ENCODE results near the gene CHI3L2. TPM values are rescaled to one million over a fixed set of nuclear protein-coding genes. Genes with fewer than 3 reads are reported as not detected.

The CHI3L2 gene, protein sequence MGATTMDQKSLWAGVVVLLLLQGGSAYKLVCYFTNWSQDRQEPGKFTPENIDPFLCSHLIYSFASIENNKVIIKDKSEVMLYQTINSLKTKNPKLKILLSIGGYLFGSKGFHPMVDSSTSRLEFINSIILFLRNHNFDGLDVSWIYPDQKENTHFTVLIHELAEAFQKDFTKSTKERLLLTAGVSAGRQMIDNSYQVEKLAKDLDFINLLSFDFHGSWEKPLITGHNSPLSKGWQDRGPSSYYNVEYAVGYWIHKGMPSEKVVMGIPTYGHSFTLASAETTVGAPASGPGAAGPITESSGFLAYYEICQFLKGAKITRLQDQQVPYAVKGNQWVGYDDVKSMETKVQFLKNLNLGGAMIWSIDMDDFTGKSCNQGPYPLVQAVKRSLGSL
- 2.3 and 3.9 TPM in 2 replicates for total RNA-seq

DNA sequence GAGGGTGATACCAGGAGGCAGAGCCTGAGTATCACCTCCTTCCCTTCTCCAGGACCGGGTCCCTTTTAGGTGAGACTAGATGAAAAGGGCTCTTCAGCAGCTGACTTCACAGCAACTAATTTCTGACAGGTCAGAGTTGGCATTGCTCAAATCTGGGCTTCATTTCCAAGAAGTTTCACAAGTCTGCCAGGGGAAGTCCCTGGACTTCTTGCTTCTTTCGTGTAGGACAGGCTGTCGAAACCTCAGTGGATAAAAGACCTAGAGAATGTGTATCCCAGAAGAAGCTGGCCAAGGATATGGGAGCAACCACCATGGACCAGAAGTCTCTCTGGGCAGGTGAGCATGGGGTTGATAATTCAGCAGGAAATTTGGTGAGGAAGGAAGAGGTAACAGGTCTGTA is at the start of gene CHI3L2:
Gene CHI3L2, plus strand, starts transcription at position 280 of the 400 bp plus-strand sequence. Its CDS starts 17 bp downstream, at position 297.
- Mint-ChIP-seq H3K4me1 (peaks cover 72% of the 10 kb centered on the region), H3K36me3 (ENCODE audit: low read depth) (peaks cover 4% of the 10 kb centered on the region), H3K27ac (peak within 1 kb of the TSS; percentile 87), H3K4me3 (peak within 1 kb of the TSS; percentile 36), H3K27me3 (no peaks in the 10 kb centered on the region), H3K9me3 (no peaks in the 10 kb centered on the region)
- DNase-seq = no peak
- intact Hi-C loops (cut with micrococcal nuclease) = no loop called here

DNA sequence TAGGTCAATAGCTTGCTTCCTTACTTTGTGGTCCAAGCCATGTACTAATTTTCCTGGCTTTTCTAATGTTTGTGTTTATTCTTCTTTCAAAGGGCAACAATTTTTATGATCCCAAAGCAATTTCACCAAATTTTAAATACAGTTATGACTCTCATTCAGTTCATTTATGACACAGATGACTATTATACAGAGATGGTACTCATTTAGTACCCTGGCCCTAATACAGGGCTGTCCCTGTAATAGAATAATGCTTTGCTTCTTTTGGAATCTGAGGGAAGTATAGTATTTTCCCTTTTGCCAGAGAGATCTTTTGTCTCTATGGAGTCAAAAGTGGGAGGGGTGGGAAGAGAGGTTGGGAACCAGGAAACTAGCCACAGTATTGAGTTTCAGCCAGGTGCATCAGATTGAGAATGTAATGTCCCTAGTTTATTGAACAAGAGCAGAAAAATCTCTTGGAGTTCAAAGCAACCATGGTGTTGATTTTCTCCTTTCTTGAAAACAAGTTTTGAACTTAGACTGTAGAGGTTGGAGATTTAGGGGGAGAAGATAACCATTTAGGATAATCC is 47.5 kb upstream of the CHI3L2 start:
- no peak overlapping the region for H3K4me3 Mint-ChIP-seq
- H3K4me1 Mint-ChIP-seq = peaks cover 15% of the 10 kb centered on the region
- intact Hi-C loops (cut with micrococcal nuclease) = no loop called here
- no peak for DNase-seq
- no peaks in the 10 kb centered on the region for H3K27me3 Mint-ChIP-seq
- no peak overlapping the region for H3K27ac Mint-ChIP-seq
- H3K36me3 Mint-ChIP-seq (ENCODE audit: low read depth) = peaks cover 67% of the 10 kb centered on the region
- H3K9me3 Mint-ChIP-seq = no peaks in the 10 kb centered on the region

DNA sequence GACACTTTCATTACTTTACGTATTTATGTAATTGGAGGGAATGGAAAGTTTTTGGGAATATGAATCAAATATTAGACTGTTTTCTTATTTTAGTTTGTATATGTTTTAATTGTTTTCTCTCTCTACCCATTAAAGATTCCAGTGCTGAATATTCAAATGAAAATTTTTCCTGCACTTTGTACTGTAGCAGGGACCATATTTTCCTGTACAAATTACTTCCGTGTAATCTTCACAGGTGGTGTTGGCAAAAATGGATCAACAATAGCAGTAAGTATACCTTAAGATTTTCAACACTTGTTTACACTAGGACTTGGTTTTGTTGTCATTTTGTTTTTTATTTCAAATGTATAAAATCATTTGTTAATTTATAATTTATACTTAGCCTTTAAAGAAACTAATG is 45.5 kb upstream of the CHI3L2 start:
- no peak for DNase-seq
- peaks cover 24% of the 10 kb centered on the region for H3K4me1 Mint-ChIP-seq
- no peak overlapping the region for H3K27ac Mint-ChIP-seq
- H3K36me3 Mint-ChIP-seq (ENCODE audit: low read depth) = peaks cover 72% of the 10 kb centered on the region
- intact Hi-C loops (cut with micrococcal nuclease) = no loop called here
- H3K4me3 Mint-ChIP-seq = no peak overlapping the region
- H3K9me3 Mint-ChIP-seq = no peaks in the 10 kb centered on the region
- H3K27me3 Mint-ChIP-seq = no peaks in the 10 kb centered on the region

DNA sequence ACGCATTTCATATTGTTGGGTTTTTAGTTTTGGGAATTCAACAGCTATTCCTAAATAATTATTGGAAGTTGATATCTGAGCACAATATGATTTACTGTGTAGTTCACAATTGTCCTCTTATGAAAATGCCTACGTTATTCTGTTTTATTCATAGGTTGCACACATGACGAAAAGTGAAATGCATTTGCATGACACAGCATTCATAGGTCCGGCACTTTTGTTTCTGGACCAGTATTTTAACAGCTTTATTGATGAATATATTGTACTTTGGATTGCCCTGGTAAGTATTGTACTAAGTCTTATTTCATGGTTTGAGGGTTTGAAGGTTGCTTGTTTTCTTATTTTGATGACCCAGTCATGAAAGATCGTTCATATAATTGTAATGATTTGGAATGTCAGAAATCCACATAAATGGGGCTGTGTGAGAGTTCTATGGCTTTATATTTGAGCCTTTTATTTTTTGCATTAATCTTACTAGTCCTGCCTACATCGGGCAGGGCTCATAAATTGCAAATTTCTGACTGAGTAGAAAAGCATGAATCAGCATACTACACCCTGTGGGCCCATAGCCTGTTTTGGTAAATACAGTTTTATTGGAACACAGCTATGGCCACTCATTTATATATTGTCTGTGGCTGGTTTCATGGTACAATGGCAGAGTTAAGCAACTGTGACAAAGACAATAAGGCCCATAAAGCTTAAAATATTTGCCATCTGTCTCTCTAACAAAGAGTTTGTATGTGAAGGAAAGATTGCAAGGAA is 44.0 kb upstream of the CHI3L2 start:
- DNase-seq = no peak
- peaks cover 80% of the 10 kb centered on the region for H3K36me3 Mint-ChIP-seq (ENCODE audit: low read depth)
- no peak overlapping the region for H3K27ac Mint-ChIP-seq
- peaks cover 31% of the 10 kb centered on the region for H3K4me1 Mint-ChIP-seq
- no peaks in the 10 kb centered on the region for H3K27me3 Mint-ChIP-seq
- no peak overlapping the region for H3K4me3 Mint-ChIP-seq
- intact Hi-C loops (cut with micrococcal nuclease) = no loop called here
- no peaks in the 10 kb centered on the region for H3K9me3 Mint-ChIP-seq

DNA sequence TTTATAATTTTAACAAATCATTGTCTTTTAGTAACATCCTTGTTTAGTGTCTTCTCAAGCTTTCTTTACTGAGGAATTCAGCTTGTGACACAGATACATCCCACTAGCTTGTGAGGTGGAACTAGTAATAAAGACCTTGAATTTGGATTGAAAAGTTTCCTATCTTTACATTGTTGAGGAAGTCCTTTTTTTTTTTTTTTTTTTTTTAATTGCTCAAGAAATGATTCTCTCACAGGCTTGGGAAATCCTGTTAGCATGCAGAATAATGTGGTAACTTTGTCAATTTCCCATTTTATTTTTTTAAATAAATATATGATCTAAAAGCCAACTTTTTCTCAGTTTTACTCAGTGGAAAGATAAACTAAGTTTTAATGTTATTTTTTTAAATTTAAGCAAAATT is 42.9 kb upstream of the CHI3L2 start:
- peaks cover 82% of the 10 kb centered on the region for H3K36me3 Mint-ChIP-seq (ENCODE audit: low read depth)
- H3K4me1 Mint-ChIP-seq = peaks cover 37% of the 10 kb centered on the region
- H3K9me3 Mint-ChIP-seq = no peaks in the 10 kb centered on the region
- intact Hi-C loops (cut with micrococcal nuclease) = loop anchor here (5.0 kb wide), 1 partner anchor 38 kb away; no protein-coding TSS in a partner anchor
- H3K27me3 Mint-ChIP-seq = no peaks in the 10 kb centered on the region
- H3K4me3 Mint-ChIP-seq = no peak overlapping the region
- H3K27ac Mint-ChIP-seq = no peak overlapping the region
- no peak for DNase-seq

DNA sequence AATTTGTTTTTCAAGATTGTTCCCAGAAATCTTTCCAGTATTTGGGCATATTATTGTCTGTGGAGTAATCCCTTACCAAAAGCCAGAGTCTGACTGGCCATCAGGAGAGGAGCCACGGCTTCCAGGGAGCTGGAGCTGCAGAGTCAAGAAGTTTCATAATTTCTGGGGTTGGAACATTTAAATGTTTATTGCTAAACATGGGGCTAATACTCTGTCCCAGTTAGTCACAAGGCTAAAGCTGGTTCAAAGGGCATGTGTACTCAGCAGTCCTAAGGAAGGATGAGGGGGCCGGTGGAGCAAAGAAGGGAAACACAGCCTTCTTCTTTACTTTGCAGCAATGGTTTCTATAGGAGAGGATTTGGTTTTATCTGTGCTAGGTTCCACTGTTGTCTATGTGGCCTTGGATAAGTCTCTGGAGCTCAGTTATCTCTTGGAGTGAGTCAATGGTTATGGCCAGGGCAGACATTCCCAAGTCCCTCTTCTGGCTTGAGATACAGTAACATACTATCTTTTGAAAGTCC is 36.5 kb upstream of the CHI3L2 start:
- Mint-ChIP-seq H3K27me3 (no peaks in the 10 kb centered on the region), H3K4me3 (peak overlapping the region; percentile 15), H3K27ac (peak overlapping the region; percentile 43), H3K9me3 (no peaks in the 10 kb centered on the region), H3K4me1 (peaks cover 79% of the 10 kb centered on the region), H3K36me3 (ENCODE audit: low read depth) (peaks cover 99% of the 10 kb centered on the region)
- intact Hi-C loops (cut with micrococcal nuclease) = loop anchor here (2.0 kb wide), 1 partner anchor 18 kb away; no protein-coding TSS in a partner anchor
- no peak for DNase-seq

DNA sequence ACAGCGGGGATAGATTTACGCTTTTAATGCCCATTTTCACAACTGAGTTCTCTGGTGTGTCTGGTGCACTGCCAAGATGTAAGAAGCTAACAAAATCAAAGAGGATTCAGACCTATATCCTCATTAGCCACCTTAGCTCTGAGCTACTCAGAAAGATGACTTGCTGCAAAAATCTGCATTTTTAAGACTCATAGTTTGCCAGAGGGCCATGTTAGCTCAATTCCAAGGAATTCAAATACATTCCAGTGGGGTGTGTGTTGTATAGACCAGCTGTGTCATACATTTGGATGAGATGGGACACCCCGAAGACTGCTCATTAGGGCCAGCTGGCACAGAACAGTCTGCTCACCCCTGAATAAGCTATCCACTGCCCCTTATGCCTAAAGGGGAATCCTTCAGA is 36.0 kb upstream of the CHI3L2 start:
- no peak for DNase-seq
- peaks cover 84% of the 10 kb centered on the region for H3K4me1 Mint-ChIP-seq
- H3K27ac Mint-ChIP-seq = peak overlapping the region; percentile 86
- intact Hi-C loops (cut with micrococcal nuclease) = loop anchor here (2.0 kb wide), 1 partner anchor 19 kb away; no protein-coding TSS in a partner anchor
- peaks cover 99% of the 10 kb centered on the region for H3K36me3 Mint-ChIP-seq (ENCODE audit: low read depth)
- H3K9me3 Mint-ChIP-seq = no peaks in the 10 kb centered on the region
- no peak overlapping the region for H3K4me3 Mint-ChIP-seq
- no peaks in the 10 kb centered on the region for H3K27me3 Mint-ChIP-seq

DNA sequence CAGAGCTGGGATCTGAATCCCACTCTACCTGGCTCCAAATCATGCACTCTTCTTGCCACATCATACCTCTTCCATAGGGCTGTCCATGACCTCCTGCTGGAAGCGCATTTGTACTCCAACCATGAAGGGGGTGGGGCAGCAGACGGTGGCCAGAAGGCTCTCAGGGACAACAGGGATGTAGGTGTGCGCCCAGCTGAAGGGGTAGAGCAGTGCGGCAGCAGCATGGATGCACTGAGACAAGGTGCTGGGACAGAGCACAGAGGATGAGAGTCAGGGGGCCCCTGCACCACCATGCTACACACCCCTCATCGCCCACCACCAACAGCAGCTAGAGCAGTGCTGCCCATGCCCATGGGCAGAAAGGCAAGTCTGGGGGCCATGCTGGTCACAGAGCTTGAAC is 35.4 kb upstream of the CHI3L2 start:
- peak overlapping the region; percentile 86 for H3K27ac Mint-ChIP-seq
- H3K4me1 Mint-ChIP-seq = peaks cover 86% of the 10 kb centered on the region
- DNase-seq = no peak
- H3K27me3 Mint-ChIP-seq = no peaks in the 10 kb centered on the region
- H3K36me3 Mint-ChIP-seq (ENCODE audit: low read depth) = peaks cover 99% of the 10 kb centered on the region
- intact Hi-C loops (cut with micrococcal nuclease) = no loop called here
- no peaks in the 10 kb centered on the region for H3K9me3 Mint-ChIP-seq
- H3K4me3 Mint-ChIP-seq = peak overlapping the region; percentile 98

DNA sequence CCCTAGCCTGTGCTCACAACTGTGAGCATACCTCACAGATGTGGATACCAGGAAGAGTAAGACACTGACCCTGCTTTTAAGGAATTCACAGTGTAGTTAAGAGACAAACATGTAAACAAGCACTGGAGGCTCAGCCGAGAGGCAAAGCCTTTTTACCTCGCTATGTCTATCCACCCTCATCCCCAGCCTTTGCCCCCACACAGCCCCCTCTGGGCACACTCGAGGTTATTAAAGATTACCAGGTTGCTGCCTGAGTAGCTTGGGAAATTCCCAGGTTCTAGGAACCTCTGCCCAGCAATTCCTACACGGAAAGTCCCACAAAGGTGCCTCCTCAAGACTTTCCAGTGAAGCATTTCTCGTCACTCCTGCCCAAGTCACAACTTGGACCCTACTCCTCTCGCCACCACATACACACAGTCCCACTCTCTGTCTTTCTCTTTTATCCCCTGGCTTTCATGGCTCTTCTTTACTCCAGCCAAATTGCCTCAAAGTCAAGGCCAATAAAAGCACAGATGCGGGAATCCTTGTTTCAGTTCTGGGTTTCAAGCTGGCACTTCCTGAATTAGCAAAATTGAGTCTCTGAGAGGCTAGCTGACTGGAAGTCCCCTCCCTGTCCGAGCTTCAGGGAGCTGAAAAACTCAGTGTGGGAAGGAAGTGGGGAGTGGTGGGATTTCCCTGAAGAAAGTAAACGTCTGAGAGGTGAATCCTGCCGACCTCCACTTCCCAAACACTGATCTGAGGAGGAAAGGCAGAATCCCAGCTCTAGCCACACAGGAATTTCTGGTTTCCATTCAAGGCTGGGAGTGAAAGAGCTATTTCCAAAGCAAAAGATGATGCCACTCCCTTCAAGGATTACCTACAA is 34.6 kb upstream of the CHI3L2 start:
- H3K9me3 Mint-ChIP-seq = no peaks in the 10 kb centered on the region
- H3K4me1 Mint-ChIP-seq = peaks cover 90% of the 10 kb centered on the region
- peaks cover 100% of the 10 kb centered on the region for H3K36me3 Mint-ChIP-seq (ENCODE audit: low read depth)
- peak overlapping the region; percentile 86 for H3K27ac Mint-ChIP-seq
- H3K27me3 Mint-ChIP-seq = no peaks in the 10 kb centered on the region
- intact Hi-C loops (cut with micrococcal nuclease) = no loop called here
- DNase-seq = no peak
- peak overlapping the region; percentile 98 for H3K4me3 Mint-ChIP-seq

DNA sequence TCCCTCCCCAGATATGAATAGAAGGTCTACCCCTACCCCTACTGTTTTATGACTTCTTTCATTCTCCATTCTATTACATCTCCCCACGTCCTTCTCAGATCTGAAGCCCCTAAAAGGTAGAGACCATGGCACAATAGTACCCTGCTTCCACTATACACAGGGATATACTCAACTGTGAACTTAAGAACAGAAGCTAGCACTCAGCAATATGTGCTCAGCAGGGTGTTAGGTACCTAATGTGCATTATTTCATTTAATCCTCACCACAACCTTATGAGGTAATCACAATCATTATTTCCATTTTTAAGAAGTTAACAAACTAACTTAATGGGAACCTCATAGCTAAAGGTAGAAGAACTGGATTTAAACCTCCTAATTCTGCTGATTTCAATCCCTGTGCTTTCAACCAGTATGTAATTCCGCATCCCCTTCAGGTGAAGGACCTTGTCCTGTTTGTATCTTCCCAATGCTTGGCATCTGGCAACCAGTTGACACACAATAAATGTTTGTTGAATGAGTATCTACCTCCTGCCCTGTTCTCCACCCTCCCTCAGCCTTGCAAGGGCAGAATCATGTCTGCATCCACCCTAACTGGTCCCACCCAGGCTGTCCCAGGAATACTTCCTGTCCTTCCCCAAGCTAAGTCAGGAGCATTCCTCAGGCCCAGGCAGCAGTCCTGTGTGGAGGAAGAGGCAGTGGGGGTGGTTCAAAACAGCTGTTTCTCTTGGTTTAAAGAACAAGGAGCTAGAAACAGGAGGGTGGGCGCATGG is 33.6 kb upstream of the CHI3L2 start:
- Mint-ChIP-seq H3K4me1 (peaks cover 81% of the 10 kb centered on the region), H3K27ac (peak overlapping the region; percentile 86), H3K4me3 (peak overlapping the region; percentile 98), H3K36me3 (ENCODE audit: low read depth) (peaks cover 100% of the 10 kb centered on the region), H3K27me3 (no peaks in the 10 kb centered on the region), H3K9me3 (no peaks in the 10 kb centered on the region)
- intact Hi-C loops (cut with micrococcal nuclease) = no loop called here
- no peak for DNase-seq

DNA sequence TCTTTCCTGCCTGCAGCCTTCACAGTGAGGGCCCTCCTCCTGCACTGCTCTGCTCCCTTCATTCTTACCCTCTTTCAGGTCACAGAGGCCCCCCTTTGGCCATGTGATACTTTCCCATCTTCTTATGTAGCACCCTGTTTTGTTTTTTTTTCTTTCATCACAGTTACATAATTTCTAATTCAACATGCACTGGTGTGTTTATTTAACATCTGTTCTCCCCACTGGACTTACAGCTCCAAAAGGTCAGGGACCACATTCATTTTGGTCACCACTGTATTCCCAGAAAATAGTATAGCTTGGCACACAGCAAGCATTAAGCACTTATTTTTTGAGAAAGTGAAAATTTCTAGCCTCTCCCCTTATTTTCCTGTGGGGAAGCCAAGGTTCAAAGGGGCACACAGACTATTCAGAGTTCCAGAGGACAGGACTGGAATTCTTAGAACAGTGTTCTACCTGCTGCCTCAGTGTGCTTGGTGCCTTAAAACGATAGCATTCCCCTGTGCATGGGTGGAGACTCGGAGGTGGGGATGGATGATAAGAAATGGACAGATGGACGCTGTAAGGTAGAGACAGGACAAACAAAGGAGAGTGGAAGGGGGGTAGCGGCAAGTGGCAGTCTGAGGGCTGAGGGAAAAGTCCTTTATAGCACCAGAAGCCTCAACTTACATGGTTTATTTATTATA is 32.4 kb upstream of the CHI3L2 start:
- peak overlapping the region; percentile 65 for H3K27ac Mint-ChIP-seq
- DNase-seq = no peak
- H3K36me3 Mint-ChIP-seq (ENCODE audit: low read depth) = peaks cover 96% of the 10 kb centered on the region
- H3K9me3 Mint-ChIP-seq = no peaks in the 10 kb centered on the region
- intact Hi-C loops (cut with micrococcal nuclease) = loop anchor here (5.0 kb wide), 1 partner anchor 252 kb away; the partner anchor contains the start of genes ATP5PB and WDR77
- H3K4me3 Mint-ChIP-seq = peak overlapping the region; percentile 98
- no peaks in the 10 kb centered on the region for H3K27me3 Mint-ChIP-seq
- H3K4me1 Mint-ChIP-seq = peaks cover 73% of the 10 kb centered on the region

DNA sequence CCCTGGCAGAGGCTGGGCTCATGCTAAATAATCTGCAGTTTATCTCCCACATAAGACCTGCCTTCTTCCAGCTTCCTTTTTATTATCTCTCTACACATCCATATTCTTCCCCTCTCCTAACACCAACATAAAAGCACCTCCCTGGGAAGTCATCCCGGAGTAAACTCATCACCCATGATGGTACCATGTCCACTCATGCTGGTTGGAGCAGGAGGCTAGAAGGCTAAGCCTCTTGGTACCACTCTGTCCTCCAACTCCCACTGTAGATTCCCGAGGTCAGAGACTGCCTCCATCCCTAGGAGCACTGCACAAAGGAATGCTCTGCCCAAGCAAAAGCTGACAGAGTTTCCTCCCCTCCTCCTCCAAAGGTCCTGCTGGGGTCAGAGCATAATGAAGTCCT is 31.3 kb upstream of the CHI3L2 start:
- Mint-ChIP-seq H3K27ac (peak overlapping the region; percentile 98), H3K27me3 (no peaks in the 10 kb centered on the region), H3K36me3 (ENCODE audit: low read depth) (peaks cover 85% of the 10 kb centered on the region), H3K4me3 (peak overlapping the region; percentile 98), H3K9me3 (no peaks in the 10 kb centered on the region), H3K4me1 (peaks cover 70% of the 10 kb centered on the region)
- peak; percentile 56 for DNase-seq
- intact Hi-C loops (cut with micrococcal nuclease) = loop anchor here (5.0 kb wide), 1 partner anchor 251 kb away; the partner anchor contains the start of genes ATP5PB and WDR77
